Omental fat pad (tissue), 4 donors: Measurements from ENCODE around the gene RAB5B. TPM values are rescaled to one million over a fixed set of nuclear protein-coding genes. Genes with fewer than 3 reads are reported as not detected.

Source experiments
- ATAC-seq: fragments of 150-250 bp; one replicate; pipeline ENCODE4 v1.9.1; 2016; ENCODE audit warnings: mild to moderate bottlenecking, moderate library complexity; ENCODE audit not compliant: low FRiP score
- DNase-seq: peaks from one replicate; pipeline ENCODE4 v3.0.0-alpha.2; 2019; ENCODE audit warnings: low spot score
- total RNA-seq, 4 donors: library from RNA; depleted of rRNA; stranded (reverse); fragments of >200 nt; gene quantifications; one replicate each; pipeline ENCODE4 v1.1.0, GENCODE V29; 2016
- TF ChIP-seq, protein P1 (sequence below), 3 donors: fragments of 450-650 bp; IDR thresholded peaks; one replicate each; pipeline ENCODE4 v1.5.1; 2016 to 2017; ENCODE audit warnings: antibody characterized with exemption in 3 of 3, mild to moderate bottlenecking in 3 of 3, moderate library complexity in 2 of 3

The RAB5B gene, protein sequence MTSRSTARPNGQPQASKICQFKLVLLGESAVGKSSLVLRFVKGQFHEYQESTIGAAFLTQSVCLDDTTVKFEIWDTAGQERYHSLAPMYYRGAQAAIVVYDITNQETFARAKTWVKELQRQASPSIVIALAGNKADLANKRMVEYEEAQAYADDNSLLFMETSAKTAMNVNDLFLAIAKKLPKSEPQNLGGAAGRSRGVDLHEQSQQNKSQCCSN
- 10 to 100 TPM; 46.2 to 71.5 (median 64.8) TPM for total RNA-seq

GRCh38 chr12:55973599-55974307, at the start of gene RAB5B:
Gene RAB5B, plus strand, starts transcription at chr12:55974078. Its CDS starts 12,883 bp downstream, at chr12:55986961.
- DNase-seq (peak; percentile 89), ATAC-seq (peak; percentile 97)
- TF ChIP-seq, protein P1, sequence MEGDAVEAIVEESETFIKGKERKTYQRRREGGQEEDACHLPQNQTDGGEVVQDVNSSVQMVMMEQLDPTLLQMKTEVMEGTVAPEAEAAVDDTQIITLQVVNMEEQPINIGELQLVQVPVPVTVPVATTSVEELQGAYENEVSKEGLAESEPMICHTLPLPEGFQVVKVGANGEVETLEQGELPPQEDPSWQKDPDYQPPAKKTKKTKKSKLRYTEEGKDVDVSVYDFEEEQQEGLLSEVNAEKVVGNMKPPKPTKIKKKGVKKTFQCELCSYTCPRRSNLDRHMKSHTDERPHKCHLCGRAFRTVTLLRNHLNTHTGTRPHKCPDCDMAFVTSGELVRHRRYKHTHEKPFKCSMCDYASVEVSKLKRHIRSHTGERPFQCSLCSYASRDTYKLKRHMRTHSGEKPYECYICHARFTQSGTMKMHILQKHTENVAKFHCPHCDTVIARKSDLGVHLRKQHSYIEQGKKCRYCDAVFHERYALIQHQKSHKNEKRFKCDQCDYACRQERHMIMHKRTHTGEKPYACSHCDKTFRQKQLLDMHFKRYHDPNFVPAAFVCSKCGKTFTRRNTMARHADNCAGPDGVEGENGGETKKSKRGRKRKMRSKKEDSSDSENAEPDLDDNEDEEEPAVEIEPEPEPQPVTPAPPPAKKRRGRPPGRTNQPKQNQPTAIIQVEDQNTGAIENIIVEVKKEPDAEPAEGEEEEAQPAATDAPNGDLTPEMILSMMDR (IDR thresholded peaks at IDR 0.05) = no peak

- TF ChIP-seq, protein P1 (IDR thresholded peaks at IDR 0.05) = no peak
- ATAC-seq (no peak), DNase-seq (no peak)
Observed at GRCh38 chr12:55925371-55925770, 48.5 kb upstream of the RAB5B start.

- TF ChIP-seq, protein P1 (IDR thresholded peaks at IDR 0.05) = no peak
- no peak for DNase-seq
- ATAC-seq = no peak
Observed at GRCh38 chr12:55925870-55926737, 47.8 kb upstream of the RAB5B start.

DNA sequence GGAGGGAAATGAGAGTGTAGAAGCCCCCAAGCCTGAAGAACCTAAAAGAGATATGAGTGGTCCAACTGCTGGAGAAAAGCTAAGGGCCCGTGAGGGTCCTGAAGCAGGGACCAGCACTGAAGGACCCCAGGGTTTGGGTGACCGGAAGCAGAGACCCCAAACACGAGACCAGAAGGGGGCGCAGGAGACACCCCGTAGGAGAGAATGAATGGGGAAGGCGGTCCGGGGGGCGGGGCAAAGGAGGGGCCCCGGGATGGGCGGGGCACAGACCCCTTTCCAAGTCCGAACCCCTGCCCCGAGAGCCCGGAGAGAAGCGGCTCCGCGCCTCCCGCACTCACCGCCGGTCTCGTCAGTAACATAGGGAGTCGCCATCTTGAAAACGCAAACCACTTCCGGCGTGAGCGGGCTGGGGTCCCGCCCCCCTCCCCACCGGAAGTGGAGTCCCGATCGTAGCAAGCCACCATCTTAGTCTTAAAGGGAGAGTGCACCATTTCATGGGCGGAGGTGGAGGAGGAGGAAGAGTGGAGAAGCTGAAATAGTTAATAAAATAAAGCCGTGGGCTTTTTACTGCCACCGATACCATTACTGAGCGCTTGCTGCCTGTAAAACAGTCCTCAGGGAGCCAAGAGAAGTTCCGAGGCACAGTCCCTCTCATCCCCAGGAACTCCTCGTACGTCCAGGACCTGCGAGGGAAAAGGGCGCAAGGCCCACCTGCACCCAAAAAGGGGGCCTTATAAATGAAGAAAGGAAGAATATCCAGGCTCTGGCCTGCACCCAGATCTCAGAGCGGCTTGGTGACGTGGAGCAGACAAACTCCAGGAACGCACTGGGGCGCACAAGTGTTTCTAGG, 46.9 kb upstream of the RAB5B start:
- peak; percentile 76 for ATAC-seq
- TF ChIP-seq, protein P1 (IDR thresholded peaks at IDR 0.05) = peak in 1 of 3 donors; percentile 61
- DNase-seq = peak; percentile 91

DNA sequence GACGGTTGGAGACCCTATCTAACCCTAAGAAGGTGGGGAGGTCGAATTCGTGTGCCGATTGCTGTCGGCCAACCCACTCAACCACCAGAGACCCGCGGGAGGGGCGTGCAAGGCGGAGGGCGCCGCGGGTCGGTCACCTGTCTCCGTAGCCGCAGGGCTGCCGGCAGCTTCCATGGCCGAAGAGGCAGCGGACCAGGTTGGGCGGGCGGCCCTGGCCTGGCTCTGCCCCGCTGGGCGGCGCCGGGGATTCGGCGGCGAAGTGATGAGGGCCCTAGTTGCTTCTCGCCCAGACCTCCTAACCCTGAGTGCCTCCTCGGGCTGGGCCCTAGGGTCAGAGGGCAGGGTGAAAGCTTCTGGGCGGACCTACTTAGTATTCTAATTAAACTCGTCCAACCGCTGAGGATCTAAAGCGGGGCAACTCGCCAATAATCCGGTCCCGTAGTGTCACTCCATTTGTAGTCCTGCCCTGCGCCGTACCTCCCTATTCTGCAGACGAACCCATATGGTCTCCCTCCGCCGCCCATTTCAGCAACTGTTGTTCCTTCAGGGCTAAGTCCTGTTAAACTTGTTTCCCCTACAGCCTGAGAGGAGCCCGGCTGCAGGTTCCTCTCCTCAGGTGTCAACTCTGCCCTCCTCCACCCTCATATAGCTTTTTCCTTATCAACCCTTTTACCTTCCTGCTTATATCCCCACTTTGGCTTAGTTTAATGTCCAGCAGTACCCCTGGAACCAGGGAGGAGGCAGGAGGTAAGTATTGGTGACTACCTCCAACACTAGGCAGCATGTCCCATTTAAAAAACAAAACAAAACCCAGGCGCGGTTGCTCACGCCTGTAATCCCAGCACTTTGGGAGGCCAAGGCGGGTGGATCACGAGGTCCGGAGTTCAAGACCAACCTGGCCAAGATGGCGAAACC, 46.0 kb upstream of the RAB5B start, which contains the start of gene PYM1:
Gene PYM1, minus strand, starts transcription at position 307 of the 915 bp plus-strand sequence. Its CDS starts 133 bp downstream, at position 174.
- ATAC-seq = peak; percentile 57
- peak; percentile 55 for DNase-seq
- TF ChIP-seq, protein P1 (IDR thresholded peaks at IDR 0.05) = no peak
